ENCODE results near the gene SH3RF2.

SH3RF2 gene

DNA sequence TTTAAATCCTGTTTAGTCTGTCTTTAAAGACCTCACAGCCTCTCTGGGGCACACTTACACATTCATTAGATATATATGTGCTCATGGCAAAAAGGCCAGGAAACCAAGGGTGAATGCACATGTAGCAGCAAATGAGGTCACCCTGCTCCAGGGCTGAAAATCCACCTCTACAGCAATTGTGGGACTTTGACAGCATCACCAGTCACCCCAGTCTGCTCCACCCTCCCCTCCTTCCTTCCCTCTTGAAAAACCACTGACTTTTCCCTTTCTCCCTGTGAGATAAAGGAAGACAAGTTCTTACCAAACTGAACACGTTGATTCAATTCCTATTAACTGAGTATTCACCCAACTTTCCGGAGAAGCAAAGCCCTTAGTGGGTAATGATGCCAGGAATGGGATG is 15.2 kb upstream of the SH3RF2 start:
- DNase-seq: no peak

GRCh38 chr5:145922059-145922458 is 14.3 kb upstream of the SH3RF2 start:
- no peak for DNase-seq

DNA sequence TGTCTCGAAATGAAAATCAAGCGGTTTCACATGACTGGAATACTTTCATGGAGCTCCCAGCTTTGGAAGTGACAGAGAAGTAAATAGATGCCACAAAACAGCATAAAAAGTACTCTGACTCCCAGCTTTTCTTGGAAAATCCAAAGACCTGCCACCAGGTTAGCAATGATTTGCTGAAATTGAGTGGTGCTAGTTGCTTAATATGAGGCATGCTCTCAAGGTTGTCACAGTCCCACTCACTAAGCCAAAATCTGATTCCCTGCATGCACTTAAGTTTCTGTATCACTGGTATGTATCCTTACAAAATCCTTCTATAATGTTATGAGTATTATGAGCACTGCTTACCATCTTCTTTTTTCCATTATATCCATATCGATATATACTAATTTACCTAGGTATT is 13.0 kb upstream of the SH3RF2 start:
- no peak for DNase-seq

- no peak for DNase-seq
These were observed 11.5 kb upstream of the SH3RF2 start for GRCh38 chr5:145924849-145925248.

GRCh38 chr5:145925353-145925752 is 11.0 kb upstream of the SH3RF2 start:
- DNase-seq: no peak

DNA sequence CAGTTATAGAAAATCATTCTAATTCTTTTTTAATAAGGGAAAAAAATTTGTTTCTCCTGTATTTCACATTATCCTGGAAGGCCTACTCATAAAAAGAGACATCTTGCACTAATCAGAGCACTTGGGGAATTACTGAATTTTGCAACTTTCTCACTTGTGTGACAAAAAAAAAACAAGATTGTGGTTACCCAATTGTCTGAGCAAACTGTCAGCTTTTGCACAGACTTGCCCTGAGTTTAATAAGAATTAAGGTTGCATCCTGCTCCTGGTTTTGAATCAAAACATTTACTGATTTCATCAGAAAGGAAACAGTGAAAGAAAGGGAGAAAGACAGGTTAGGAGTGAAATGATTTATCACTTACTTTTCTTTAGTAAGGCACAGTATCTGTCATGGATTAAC is 10.6 kb upstream of the SH3RF2 start:
- DNase-seq: no peak

- no peak for DNase-seq
These were observed 4.7 kb upstream of the SH3RF2 start for GRCh38 chr5:145931718-145932117.

DNA sequence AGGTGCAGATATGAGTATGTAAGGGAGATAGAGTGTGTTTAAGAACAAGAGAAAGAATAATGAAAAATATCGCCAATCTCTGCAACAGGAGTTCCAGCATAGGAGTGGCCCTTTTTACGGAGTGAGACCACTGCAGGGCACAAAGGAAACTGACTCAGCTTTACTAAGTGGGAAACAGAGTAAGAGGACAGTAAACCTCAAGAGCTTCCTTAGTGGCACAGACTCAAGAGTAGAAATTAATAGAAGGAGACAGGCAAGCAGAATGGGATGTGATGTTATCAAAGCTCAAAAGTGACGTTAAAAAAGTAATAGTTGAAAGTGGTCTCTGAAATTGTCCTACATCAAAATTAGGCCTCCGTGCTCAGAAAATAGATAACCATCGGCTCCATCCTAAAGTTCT is 2.1 kb upstream of the SH3RF2 start:
- no peak for DNase-seq

- no peak for DNase-seq
These were observed 1.3 kb downstream of the SH3RF2 start for GRCh38 chr5:145937432-145938250.

DNA sequence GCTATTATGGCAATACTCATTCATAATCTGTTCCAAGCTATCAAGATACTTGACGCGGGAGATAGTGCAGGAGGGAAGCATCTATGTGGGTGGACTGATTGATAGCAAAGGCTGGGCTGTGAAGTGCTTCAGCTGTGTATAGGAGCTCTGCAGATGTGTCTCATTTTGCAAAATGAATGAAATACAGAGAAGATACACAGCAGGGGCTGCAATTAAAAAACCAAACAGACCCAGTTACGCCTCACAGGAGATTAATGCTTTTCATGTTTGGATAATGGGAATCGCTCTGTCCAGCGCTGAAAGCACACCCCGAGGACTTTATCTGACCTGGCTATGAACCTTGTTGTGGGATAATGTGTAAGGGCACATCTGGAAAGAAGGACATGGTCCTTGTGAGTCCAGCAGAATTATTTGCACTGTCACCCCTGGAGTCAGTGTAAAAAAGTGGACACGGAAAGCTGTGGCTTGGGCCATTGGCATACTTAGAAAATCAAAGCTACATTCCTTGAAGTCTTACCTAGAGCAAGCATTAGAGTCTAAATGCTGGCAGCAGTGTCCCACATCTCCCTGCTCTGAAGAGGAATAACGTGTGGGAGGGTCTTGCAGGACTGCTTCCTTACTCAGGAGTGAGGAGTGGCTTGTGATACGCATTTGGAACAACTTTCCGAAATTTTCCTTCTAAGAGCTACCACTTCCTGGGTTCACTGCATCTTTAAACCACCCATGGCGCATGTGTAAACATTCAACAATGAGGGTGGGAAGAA is 2.6 kb downstream of the SH3RF2 start:
- DNase-seq: no peak

DNA sequence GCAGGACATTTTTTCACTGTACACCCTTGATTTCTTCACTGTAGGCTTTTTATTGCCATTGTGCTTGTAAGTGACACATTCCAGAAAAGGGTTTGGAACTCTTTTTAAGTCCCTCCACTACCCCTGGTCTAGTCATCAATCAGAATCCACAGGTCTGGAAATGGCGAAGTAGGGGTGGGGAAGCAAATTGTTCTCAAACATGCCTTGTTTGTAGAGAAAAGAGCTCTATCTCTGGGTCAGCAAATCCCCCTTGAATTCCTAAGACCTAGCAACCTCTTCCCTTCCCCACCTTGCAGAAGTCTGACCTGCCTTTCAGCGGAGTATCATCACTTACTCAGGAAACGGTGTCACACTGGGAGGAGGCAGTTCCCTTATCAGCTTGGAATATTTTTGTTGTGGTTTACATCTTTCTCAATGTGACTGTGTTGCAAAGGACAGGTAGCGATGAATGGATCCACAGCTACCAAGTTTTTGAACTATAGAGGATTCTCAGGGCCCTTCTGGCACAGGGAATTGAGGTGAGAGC is 3.2 kb downstream of the SH3RF2 start:
- DNase-seq: no peak

DNA sequence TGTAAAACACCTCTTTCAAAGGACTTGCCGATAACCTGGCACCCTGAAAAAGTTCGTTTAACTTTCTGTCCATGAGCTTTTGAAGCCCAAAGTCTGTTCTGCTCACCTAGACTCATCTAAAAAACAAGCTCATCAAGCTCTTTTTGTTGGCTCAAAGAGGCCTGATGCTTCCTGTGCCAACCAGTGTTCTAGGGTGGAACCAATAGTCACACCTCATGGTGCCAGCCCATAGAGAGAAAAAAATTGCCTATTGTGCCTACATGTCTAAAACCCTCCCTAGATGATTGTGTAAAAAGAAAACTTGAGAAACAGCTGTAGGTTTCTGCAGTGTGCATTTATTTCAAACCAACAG is 4.7 kb downstream of the SH3RF2 start:
- DNase-seq: no peak

GRCh38 chr5:145941448-145942130 is 5.2 kb downstream of the SH3RF2 start:
- DNase-seq: no peak

GRCh38 chr5:145942201-145942600 is 5.8 kb downstream of the SH3RF2 start:
- DNase-seq: no peak

- no peak for DNase-seq
These were observed 6.4 kb downstream of the SH3RF2 start for GRCh38 chr5:145942749-145943148.

DNA sequence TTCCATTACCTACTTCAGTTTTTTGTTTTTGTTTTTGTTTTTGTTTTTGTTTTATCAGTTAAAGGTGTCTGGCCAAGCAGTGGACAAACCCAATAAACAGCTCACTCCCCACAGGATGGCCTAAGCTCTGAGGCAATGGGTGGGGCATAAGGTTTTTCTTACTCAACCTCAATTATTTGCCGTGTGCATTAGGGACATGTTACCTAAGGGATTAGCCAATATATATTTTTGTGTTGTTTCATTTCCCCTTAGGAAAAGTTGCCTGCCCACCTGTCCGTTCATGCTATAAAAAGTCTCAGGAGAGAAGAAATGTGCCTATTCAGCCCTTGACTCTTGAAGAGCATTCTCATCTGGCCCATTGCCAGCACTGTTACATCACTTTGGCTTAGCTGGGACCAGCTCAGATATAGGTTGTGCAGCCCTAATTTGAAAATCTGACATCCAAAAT is 7.3 kb downstream of the SH3RF2 start:
- no peak for DNase-seq

- DNase-seq: no peak
These were observed 8.0 kb downstream of the SH3RF2 start for GRCh38 chr5:145944328-145944727.

DNA sequence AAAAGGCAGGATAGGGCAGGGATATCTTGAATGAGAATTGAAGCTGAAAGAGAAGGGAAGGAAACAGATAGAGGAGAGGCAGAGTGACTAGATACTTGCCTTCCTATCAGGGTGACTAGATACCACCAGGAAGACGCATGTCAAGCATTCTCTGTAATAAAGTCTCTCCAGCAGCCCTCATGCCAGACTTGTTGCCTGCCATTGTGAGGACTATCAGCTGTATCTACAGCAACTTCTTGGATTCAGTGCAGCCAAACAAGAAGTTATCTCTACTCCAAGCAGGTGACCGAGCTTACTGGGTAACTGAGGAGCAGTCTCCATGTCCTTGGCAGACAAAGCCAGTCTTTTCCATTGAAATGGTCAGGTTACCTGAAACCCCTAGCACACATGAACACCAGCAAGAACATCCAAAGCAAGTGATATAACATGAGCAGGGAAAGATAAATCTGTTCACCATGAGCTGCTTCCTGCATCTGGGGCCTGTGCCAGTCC is 9.3 kb downstream of the SH3RF2 start:
- DNase-seq: no peak

DNA sequence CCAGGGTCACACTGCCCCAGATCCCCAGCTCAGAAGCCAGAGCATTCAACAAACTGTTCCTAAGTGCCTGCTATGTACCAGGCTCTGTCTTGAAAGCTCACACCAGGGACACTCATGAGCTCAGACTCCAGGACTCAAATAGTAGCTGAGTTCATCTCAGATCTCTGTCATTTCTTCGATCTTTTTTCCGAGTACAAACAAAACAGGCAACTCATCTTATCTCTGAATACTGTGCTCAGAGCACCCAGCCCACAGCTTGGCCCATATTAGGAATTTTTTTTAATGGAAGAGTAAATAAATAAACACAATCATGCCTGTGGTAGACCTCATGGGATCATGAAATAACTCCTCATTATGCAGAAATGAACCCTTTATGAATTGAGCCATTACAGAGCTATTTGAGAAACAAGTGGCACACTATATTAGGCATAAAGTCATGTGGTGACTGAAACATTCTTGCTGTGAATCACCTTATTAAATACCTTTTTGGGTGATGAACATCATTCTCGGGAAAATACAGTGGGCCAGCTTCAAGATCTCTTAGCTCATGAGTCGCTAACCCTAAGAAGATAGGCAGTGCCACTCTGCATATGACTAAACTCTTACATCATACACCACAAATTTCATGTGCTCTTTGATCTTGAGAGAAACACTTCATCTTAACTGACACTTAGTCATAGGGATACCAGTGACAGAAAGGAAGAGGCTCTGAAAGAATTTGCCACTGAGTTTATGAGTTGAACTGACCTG is 9.9 kb downstream of the SH3RF2 start:
- DNase-seq: no peak

- no peak for DNase-seq
These were observed 11.2 kb downstream of the SH3RF2 start for GRCh38 chr5:145947581-145947980.

- DNase-seq: no peak
These were observed 11.7 kb downstream of the SH3RF2 start for GRCh38 chr5:145948047-145948446.

DNA sequence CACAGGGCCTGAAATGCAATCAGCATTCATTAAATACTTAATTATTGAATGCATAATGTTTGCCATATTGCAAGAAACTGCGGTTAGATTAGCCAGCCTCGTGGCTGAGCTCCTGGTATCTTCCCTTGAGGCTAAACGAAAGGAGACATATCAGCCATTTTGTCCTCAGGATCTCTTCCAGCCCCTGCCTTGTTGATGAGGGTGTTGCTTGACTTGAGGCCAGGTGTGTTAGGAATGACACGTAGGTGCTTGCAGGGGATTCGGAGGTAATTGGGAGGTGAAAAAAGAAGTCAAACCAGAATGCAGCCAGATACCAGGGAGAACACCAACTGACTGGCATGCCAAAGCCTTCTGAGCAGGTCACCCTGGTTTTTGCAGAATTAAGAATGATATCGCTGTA is 12.5 kb downstream of the SH3RF2 start:
- DNase-seq: no peak

DNA sequence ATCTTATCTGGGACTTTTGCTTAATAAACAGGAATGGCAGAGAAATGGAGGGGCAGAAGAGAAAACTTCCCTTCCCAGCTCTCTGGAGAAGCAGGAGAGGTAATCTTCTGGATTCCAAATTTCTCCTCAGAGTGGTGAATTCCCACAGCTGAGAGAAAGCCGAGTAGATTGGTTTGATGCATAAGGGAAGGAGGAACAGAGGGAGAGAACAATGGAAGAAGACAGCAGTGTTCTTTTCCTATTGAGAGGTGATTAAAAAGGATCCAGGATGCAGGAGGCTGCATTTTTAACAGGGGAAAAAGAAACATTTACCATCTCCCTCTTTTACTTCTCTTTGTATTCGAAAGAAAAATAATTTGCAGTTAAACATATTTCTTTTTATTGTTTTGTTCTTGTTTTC is 13.1 kb downstream of the SH3RF2 start:
- no peak for DNase-seq

Data from stimulated activated CD4-positive, alpha-beta T cell treated with anti-CD3 and anti-CD28 coated beads, Interleukin-12 subunit alpha, Interleukin-12 subunit beta, amount 100 ng/mL, for 4 hours (primary cell).